Measurements from ENCODE around the gene CCDC32. TPM values are rescaled to one million over a fixed set of nuclear protein-coding genes. Genes with fewer than 3 reads are reported as not detected.

Gene CCDC32
- total and polyA plus RNA-seq, 2 of the 13 experiments (the other 11 are each of a cell fraction or from before 2014, with no cell fraction given) = 10.8 to 23.2 TPM

DNA sequence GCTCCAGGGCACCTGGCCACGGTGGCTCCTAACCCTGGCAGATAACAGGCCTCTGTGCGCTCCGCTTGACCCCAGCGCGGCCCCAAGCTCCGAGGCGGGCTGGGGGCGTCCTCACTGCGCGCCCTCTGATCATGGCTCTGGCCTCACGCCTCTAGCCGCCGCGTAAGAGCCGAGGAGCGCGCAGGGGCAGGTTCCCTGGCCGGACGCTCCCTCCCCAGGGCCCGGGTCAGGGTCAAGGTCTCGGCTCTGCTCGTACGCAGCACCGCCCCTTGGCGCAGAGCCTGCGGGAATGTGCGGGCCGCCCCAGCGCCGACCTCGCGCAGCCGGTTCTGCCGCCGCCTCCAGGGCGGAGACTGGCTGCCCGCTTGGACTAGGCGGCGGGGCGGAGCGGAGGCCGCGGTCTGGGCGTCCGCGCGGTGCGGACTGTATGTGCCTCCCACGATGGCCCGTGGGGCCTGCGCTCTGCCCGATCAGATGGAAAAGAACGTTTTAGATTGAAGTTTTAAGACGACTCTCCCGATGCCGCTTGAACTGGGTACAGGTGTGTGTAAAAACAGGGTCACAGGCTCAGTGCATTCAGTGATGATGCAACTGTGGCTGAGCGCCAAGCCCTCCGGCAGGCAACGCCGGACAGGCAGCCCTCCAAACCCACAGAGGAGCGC, 53.2 kb downstream of the CCDC32 start (continued):
- TF ChIP-seq, protein P1, sequence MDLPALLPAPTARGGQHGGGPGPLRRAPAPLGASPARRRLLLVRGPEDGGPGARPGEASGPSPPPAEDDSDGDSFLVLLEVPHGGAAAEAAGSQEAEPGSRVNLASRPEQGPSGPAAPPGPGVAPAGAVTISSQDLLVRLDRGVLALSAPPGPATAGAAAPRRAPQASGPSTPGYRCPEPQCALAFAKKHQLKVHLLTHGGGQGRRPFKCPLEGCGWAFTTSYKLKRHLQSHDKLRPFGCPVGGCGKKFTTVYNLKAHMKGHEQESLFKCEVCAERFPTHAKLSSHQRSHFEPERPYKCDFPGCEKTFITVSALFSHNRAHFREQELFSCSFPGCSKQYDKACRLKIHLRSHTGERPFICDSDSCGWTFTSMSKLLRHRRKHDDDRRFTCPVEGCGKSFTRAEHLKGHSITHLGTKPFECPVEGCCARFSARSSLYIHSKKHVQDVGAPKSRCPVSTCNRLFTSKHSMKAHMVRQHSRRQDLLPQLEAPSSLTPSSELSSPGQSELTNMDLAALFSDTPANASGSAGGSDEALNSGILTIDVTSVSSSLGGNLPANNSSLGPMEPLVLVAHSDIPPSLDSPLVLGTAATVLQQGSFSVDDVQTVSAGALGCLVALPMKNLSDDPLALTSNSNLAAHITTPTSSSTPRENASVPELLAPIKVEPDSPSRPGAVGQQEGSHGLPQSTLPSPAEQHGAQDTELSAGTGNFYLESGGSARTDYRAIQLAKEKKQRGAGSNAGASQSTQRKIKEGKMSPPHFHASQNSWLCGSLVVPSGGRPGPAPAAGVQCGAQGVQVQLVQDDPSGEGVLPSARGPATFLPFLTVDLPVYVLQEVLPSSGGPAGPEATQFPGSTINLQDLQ (CRISPR knock-in tag; IDR thresholded peaks at IDR 0.05) = peak; percentile 79; the same call in 1 of the 2 replicates
- peak; percentile 51; the same call in 1 of the 2 replicates for TF ChIP-seq PRMT3 (CRISPR knock-in tag; IDR thresholded peaks at IDR 0.05; ENCODE audit: borderline replicate concordance, low read depth)
- TF ChIP-seq CAMTA2 (CRISPR knock-in tag; IDR thresholded peaks at IDR 0.05; ENCODE audit: borderline replicate concordance) = no peak
- no peak for TF ChIP-seq ZNF260 (CRISPR knock-in tag; IDR thresholded peaks at IDR 0.05; ENCODE audit: borderline replicate concordance, low read depth)
- TF ChIP-seq ATAD3A (CRISPR knock-in tag; IDR thresholded peaks at IDR 0.05) = 0 out of 2 replicates have a peak, but pooled peaks have one; percentile 19
- peak; percentile 47; the same call in 1 of the 2 replicates for TF ChIP-seq ZNF670 (CRISPR knock-in tag; IDR thresholded peaks at IDR 0.05; ENCODE audit: borderline replicate concordance)
- TF ChIP-seq, protein P2, sequence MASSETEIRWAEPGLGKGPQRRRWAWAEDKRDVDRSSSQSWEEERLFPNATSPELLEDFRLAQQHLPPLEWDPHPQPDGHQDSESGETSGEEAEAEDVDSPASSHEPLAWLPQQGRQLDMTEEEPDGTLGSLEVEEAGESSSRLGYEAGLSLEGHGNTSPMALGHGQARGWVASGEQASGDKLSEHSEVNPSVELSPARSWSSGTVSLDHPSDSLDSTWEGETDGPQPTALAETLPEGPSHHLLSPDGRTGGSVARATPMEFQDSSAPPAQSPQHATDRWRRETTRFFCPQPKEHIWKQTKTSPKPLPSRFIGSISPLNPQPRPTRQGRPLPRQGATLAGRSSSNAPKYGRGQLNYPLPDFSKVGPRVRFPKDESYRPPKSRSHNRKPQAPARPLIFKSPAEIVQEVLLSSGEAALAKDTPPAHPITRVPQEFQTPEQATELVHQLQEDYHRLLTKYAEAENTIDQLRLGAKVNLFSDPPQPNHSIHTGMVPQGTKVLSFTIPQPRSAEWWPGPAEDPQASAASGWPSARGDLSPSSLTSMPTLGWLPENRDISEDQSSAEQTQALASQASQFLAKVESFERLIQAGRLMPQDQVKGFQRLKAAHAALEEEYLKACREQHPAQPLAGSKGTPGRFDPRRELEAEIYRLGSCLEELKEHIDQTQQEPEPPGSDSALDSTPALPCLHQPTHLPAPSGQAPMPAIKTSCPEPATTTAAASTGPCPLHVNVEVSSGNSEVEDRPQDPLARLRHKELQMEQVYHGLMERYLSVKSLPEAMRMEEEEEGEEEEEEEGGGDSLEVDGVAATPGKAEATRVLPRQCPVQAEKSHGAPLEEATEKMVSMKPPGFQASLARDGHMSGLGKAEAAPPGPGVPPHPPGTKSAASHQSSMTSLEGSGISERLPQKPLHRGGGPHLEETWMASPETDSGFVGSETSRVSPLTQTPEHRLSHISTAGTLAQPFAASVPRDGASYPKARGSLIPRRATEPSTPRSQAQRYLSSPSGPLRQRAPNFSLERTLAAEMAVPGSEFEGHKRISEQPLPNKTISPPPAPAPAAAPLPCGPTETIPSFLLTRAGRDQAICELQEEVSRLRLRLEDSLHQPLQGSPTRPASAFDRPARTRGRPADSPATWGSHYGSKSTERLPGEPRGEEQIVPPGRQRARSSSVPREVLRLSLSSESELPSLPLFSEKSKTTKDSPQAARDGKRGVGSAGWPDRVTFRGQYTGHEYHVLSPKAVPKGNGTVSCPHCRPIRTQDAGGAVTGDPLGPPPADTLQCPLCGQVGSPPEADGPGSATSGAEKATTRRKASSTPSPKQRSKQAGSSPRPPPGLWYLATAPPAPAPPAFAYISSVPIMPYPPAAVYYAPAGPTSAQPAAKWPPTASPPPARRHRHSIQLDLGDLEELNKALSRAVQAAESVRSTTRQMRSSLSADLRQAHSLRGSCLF (CRISPR knock-in tag; IDR thresholded peaks at IDR 0.05; ENCODE audit: borderline replicate concordance) = 0 out of 2 replicates have a peak, but pooled peaks have one; percentile 16
- TF ChIP-seq ZNF180 (CRISPR knock-in tag; IDR thresholded peaks at IDR 0.05; ENCODE audit: borderline replicate concordance, low read depth) = no peak
- peak; percentile 90 for TF ChIP-seq SAP130 (CRISPR knock-in tag; IDR thresholded peaks at IDR 0.05; ENCODE audit: low read depth)
- TF ChIP-seq, protein P3, sequence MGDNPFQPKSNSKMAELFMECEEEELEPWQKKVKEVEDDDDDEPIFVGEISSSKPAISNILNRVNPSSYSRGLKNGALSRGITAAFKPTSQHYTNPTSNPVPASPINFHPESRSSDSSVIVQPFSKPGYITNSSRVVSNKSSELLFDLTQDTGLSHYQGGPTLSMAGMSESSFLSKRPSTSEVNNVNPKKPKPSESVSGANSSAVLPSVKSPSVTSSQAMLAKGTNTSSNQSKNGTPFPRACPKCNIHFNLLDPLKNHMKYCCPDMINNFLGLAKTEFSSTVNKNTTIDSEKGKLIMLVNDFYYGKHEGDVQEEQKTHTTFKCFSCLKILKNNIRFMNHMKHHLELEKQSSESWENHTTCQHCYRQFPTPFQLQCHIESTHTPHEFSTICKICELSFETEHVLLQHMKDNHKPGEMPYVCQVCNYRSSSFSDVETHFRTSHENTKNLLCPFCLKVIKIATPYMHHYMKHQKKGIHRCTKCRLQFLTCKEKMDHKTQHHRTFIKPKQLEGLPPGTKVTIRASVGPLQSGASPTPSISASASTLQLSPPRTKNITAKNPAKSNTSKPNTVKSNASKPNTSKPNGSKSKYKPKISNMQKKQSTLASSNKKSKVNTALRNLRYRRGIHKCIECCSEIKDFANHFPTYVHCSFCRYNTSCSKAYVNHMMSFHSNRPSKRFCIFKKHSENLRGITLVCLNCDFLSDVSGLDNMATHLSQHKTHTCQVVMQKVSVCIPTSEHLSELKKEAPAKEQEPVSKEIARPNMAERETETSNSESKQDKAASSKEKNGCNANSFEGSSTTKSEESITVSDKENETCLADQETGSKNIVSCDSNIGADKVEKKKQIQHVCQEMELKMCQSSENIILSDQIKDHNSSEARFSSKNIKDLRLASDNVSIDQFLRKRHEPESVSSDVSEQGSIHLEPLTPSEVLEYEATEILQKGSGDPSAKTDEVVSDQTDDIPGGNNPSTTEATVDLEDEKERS (CRISPR knock-in tag; IDR thresholded peaks at IDR 0.05) = 0 out of 2 replicates have a peak, but pooled peaks have one; percentile 33
- TF ChIP-seq ONECUT2 (CRISPR knock-in tag; IDR thresholded peaks at IDR 0.05) = no peak
- TF ChIP-seq PPARG (CRISPR knock-in tag; conservative IDR thresholded peaks at IDR 0.05) = peak; percentile 55; the same call in 1 of the 2 replicates
- peak; percentile 79; the same call in 1 of the 2 replicates for TF ChIP-seq KLF6 (CRISPR knock-in tag; IDR thresholded peaks at IDR 0.05)
- TF ChIP-seq CEBPB (IDR thresholded peaks at IDR 0.05; ENCODE audit: borderline replicate concordance, low read depth, low read length) = peak; percentile 74; the same call in 1 of the 2 replicates
- peak; percentile 54 for TF ChIP-seq THAP11 (CRISPR knock-in tag; IDR thresholded peaks at IDR 0.05)
